ENCODE data around the gene RYR2. TPM values are rescaled to one million over a fixed set of nuclear protein-coding genes. Genes with fewer than 3 reads are reported as not detected.

RYR2 gene
- total and polyA plus RNA-seq, 9 of the 15 experiments (the other 6 are each of a cell fraction or from before 2014, with no cell fraction given), result 0.03 to 0.42 (median 0.14) TPM

GRCh38 chr1:237091691-237092090, 49.7 kb downstream of the RYR2 start:
- POLR2A ChIA-PET, result no interaction called here
- WGBS (ENCODE audit: insufficient coverage, low coverage, missing lambda C conversion rate), result 0% methylated on average over 3 of the region's 3 CpGs
- DNase-seq (ENCODE audit: extremely low read depth in 1 of 4, low spot score in 3 of 4), result no peak

More at GRCh38 chr1:237091691-237092090, 49.7 kb downstream of the RYR2 start:
- no peaks in the 10 kb centered on the region for H3K4me1 ChIP-seq (replicated peaks in 1 of 2; ENCODE audit: control insufficient read depth in 2 of 2, insufficient read depth in 2 of 2, low read length in 2 of 2)
- no peak overlapping the region for H3K4me3 ChIP-seq
- H3K27ac ChIP-seq (ENCODE audit: extremely low read depth, low read depth, low read length), result no peak overlapping the region
- H3K9me3 ChIP-seq (replicated peaks; ENCODE audit: control insufficient read depth, insufficient read depth, low read depth, low read length), result no peaks in the 10 kb centered on the region
- no peaks in the 10 kb centered on the region; the same call in none of the 2 replicates for H4K20me1 ChIP-seq (replicated peaks; ENCODE audit: control insufficient read depth, insufficient read depth, low read length)
- intact Hi-C loops (cut with micrococcal nuclease) (no loop called here), in situ Hi-C loops (cut with MboI) (loop anchor here (5.0 kb wide), 1 partner anchor 41 kb away; no protein-coding TSS in a partner anchor)
- no peak overlapping the region for H3K4me2 ChIP-seq (ENCODE audit: insufficient read depth, low read length)
- H2AFZ ChIP-seq (ENCODE audit: low read depth, low read length), result no peak overlapping the region
- no TSS peak for BruUV-seq (replicated peaks)
- H3K27me3 ChIP-seq (ENCODE audit: control insufficient read depth in 2 of 2, insufficient read depth in 2 of 2, low read length in 2 of 2), result peaks cover 2 to 15% of the 10 kb centered on the region in 2 experiments; a peak in 3 of 5 replicates
- FAIRE-seq, result no peak
- no peaks in the 10 kb centered on the region for H3K9me1 ChIP-seq (ENCODE audit: control insufficient read depth, insufficient read depth, low read length)
- ATAC-seq, result no peak
- H3K79me2 ChIP-seq (ENCODE audit: control insufficient read depth, insufficient read depth, low read length), result no peaks in the 10 kb centered on the region
- no peaks in the 10 kb centered on the region for H3K36me3 ChIP-seq (ENCODE audit: control insufficient read depth, insufficient read depth, low read length)
- no peak overlapping the region for H3K9ac ChIP-seq (ENCODE audit: insufficient read depth in 1 of 2, low read depth in 2 of 2, low read length in 2 of 2)
- CTCF ChIA-PET (ENCODE audit: low intra/inter-chr PET ratio), result no interaction called here
- no peak for TF ChIP-seq NCOA4 (IDR thresholded peaks at IDR 0.05; ENCODE audit: partially characterized antibody)
- no peak for TF ChIP-seq PYGO2 (tag; IDR thresholded peaks at IDR 0.05)
- TF ChIP-seq ZBTB26 (CRISPR knock-in tag; IDR thresholded peaks at IDR 0.05), result no peak
- TF ChIP-seq ZNF274 (IDR thresholded peaks at IDR 0.05; ENCODE audit: borderline replicate concordance, low read depth, low read length), result no peak
- no peak for TF ChIP-seq ZNF280A (IDR thresholded peaks at IDR 0.05; ENCODE audit: low read depth, partially characterized antibody)
- TF ChIP-seq MEF2A (IDR thresholded peaks at IDR 0.05; ENCODE audit: control insufficient read depth, low read depth, low read length), result no peak
- TF ChIP-seq RBM22 (IDR thresholded peaks at IDR 0.05; ENCODE audit: low read depth, low read length, poor library complexity, severe bottlenecking), result no peak
- TF ChIP-seq GATAD2A (IDR thresholded peaks at IDR 0.05), result no peak
- TF ChIP-seq BRF1 (IDR thresholded peaks at IDR 0.05; ENCODE audit: borderline replicate concordance, extremely low read depth, insufficient read length), result no peak
- TF ChIP-seq ZBTB1 (CRISPR knock-in tag; IDR thresholded peaks at IDR 0.05; ENCODE audit: borderline replicate concordance, low read depth), result no peak
- TF ChIP-seq NEUROD1 (IDR thresholded peaks at IDR 0.05; ENCODE audit: borderline replicate concordance, low read depth, low read length, partially characterized antibody), result no peak
- TF ChIP-seq TFAM (CRISPR knock-in tag; conservative IDR thresholded peaks at IDR 0.05), result no peak
- no peak for TF ChIP-seq RBM15 (IDR thresholded peaks at IDR 0.05; ENCODE audit: insufficient read depth, low read length)
- TF ChIP-seq ZNF347 (CRISPR knock-in tag; IDR thresholded peaks at IDR 0.05; ENCODE audit: low read depth), result no peak
- no peak for TF ChIP-seq HNRNPK (IDR thresholded peaks at IDR 0.05; ENCODE audit: low read depth, low read length, poor library complexity, severe bottlenecking)
- no peak for TF ChIP-seq CCAR2 (IDR thresholded peaks at IDR 0.05; ENCODE audit: low read depth, low read length)
